SK-N-MC (cell line): ENCODE measurements around the gene LTK.

ENCODE experiments used
- EZH2 ChIP-seq: fragments of 200-600 bp; sonication (generic); IDR thresholded peaks from one replicate; pipeline ENCODE4 v1.6.1; 2017; ENCODE audit warnings: antibody characterized with exemption
- FOXP2 ChIP-seq: optimal IDR thresholded peaks from 2 replicates; pipeline ENCODE3; 2011; ENCODE audit warnings: mild to moderate bottlenecking, moderate library complexity; ENCODE audit not compliant: insufficient read depth; ENCODE audit errors: extremely low read length, control extremely low read depth
- POLR2AphosphoS5 ChIP-seq: IDR thresholded peaks from 2 replicates; pipeline ENCODE4 v1.6.1; 2012; ENCODE audit warnings: mild to moderate bottlenecking, low read depth, low read length, borderline replicate concordance

GRCh38 chr15:41504751-41505492 is 8.7 kb downstream of the LTK start:
- TF ChIP-seq EZH2 (no peak), POLR2AphosphoS5 (no peak), FOXP2 (no peak)
